ENCODE data around the gene TIGD3.

Gene TIGD3

DNA sequence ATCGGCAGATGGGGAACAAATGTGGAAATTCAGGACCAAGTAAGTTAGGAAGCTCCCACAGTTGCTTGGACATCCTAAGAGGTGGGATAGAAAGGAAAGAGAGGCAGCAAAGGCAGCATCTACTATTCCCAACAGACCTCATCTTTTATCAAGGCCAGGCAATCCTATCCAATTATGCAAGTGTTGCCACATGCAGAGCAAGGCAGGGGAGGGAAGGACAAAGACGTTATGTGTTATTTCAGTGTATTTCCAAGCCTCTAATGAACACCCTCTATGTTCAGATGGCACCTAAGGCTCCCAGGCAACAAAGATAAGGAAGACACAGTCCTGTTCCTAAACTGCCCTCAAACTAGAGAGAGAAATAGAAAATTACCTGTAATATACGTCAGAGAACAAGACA is 9.2 kb downstream of the TIGD3 start:
- H3K9me3 ChIP-seq (ENCODE audit: control insufficient read depth in 1 of 2, low read length in 2 of 2): no peaks in the 10 kb centered on the region
- H3K4me3 ChIP-seq (ENCODE audit: low read depth in 1 of 2, low read length in 2 of 2): no peak overlapping the region
- no peak overlapping the region for H3K9ac ChIP-seq (ENCODE audit: low read depth in 1 of 2, low read length in 2 of 2)
- H3K27me3 ChIP-seq (ENCODE audit: control insufficient read depth in 1 of 2, insufficient read depth in 2 of 2, low read length in 2 of 2): no peaks in the 10 kb centered on the region
- H3K36me3 ChIP-seq (ENCODE audit: control insufficient read depth in 1 of 2, insufficient read depth in 2 of 2, low read length in 2 of 2): no peaks in the 10 kb centered on the region
- H3K4me1 ChIP-seq (ENCODE audit: control insufficient read depth in 1 of 2, insufficient read depth in 2 of 2, low read length in 2 of 2): peaks cover 8 to 10% of the 10 kb centered on the region in 2 donors
- no peak overlapping the region for H3K27ac ChIP-seq (ENCODE audit: low read depth, low read length)

DNA sequence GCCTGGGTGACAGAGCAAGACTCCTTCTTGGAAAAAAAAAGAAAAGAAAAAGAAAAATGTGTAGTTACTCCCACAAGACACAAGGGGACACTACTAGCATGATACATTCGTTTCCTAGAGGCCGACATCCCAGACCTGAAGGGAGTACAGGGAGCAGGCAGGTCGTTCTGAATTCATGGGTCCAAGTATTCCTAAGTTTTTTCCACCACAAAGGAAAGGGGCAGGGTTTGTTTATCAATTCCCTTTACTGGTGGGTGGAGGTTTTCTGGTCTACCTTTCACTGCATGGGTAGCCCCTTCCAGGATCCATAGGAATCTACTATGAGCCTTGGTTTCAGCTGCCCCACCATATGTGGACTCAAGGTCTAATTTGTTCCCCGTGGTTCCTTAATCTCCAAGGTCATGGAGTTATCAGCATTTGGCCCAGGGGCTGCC is 11.8 kb downstream of the TIGD3 start:
- Histone ChIP-seq H3K27ac (ENCODE audit: low read depth, low read length) (peak overlapping the region; percentile 1), H3K9ac (ENCODE audit: low read depth in 1 of 2, low read length in 2 of 2) (peak overlapping the region; percentile 23 to 57), H3K27me3 (ENCODE audit: control insufficient read depth in 1 of 2, insufficient read depth in 2 of 2, low read length in 2 of 2) (no peaks in the 10 kb centered on the region)

DNA sequence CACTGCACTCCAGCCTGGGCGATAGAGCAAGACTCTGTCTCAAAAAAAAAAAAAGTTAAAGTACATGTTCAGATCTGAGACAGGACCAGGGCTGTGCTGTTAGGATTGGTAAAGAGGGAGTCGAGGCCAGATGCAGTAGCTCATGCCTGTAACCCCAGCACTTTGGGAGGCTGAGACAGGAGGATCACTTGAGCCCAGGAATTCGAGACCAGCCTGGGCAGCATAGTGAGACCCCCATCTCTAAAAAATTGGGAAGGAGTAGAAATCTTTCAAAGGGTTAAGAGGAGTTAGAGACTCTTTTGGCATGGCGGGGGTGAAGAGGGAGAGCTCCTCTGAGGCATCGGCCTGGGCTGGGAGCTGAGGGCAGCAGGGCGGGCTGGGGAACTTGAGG is 16.1 kb downstream of the TIGD3 start:
- Histone ChIP-seq H3K9ac (ENCODE audit: low read depth in 1 of 2, low read length in 2 of 2) (no peak overlapping the region), H3K27me3 (ENCODE audit: control insufficient read depth in 1 of 2, insufficient read depth in 2 of 2, low read length in 2 of 2) (no peaks in the 10 kb centered on the region), H3K4me1 (ENCODE audit: control insufficient read depth in 1 of 2, insufficient read depth in 2 of 2, low read length in 2 of 2) (peaks cover 19 to 20% of the 10 kb centered on the region in 2 donors), H3K36me3 (ENCODE audit: control insufficient read depth in 1 of 2, insufficient read depth in 2 of 2, low read length in 2 of 2) (no peaks in the 10 kb centered on the region), H3K27ac (ENCODE audit: low read depth, low read length) (no peak overlapping the region), H3K9me3 (ENCODE audit: control insufficient read depth in 1 of 2, low read length in 2 of 2) (no peaks in the 10 kb centered on the region), H3K4me3 (ENCODE audit: low read depth in 1 of 2, low read length in 2 of 2) (no peak overlapping the region)

More for the DNA sequence above, 11.8 kb downstream of the TIGD3 start:
- peaks cover 14 to 15% of the 10 kb centered on the region in 2 donors for H3K4me1 ChIP-seq (ENCODE audit: control insufficient read depth in 1 of 2, insufficient read depth in 2 of 2, low read length in 2 of 2)
- H3K36me3 ChIP-seq (ENCODE audit: control insufficient read depth in 1 of 2, insufficient read depth in 2 of 2, low read length in 2 of 2): no peaks in the 10 kb centered on the region
- H3K9me3 ChIP-seq (ENCODE audit: control insufficient read depth in 1 of 2, low read length in 2 of 2): no peaks in the 10 kb centered on the region
- H3K4me3 ChIP-seq (ENCODE audit: low read depth in 1 of 2, low read length in 2 of 2): peak overlapping the region; percentile 32 to 36

GRCh38 chr11:65373839-65374580 is 19.5 kb downstream of the TIGD3 start:
- Histone ChIP-seq H3K36me3 (ENCODE audit: control insufficient read depth in 1 of 2, insufficient read depth in 2 of 2, low read length in 2 of 2) (no peaks in the 10 kb centered on the region), H3K27ac (ENCODE audit: low read depth, low read length) (no peak overlapping the region), H3K27me3 (ENCODE audit: control insufficient read depth in 1 of 2, insufficient read depth in 2 of 2, low read length in 2 of 2) (no peaks in the 10 kb centered on the region), H3K9ac (ENCODE audit: low read depth in 1 of 2, low read length in 2 of 2) (no peak overlapping the region), H3K9me3 (ENCODE audit: control insufficient read depth in 1 of 2, low read length in 2 of 2) (no peaks in the 10 kb centered on the region), H3K4me1 (ENCODE audit: control insufficient read depth in 1 of 2, insufficient read depth in 2 of 2, low read length in 2 of 2) (peaks cover 20 to 24% of the 10 kb centered on the region in 2 donors), H3K4me3 (ENCODE audit: low read depth in 1 of 2, low read length in 2 of 2) (no peak overlapping the region)

- Histone ChIP-seq H3K9ac (ENCODE audit: low read depth in 1 of 2, low read length in 2 of 2) (no peak overlapping the region), H3K27ac (ENCODE audit: low read depth, low read length) (no peak overlapping the region), H3K27me3 (ENCODE audit: control insufficient read depth in 1 of 2, insufficient read depth in 2 of 2, low read length in 2 of 2) (no peaks in the 10 kb centered on the region), H3K4me1 (ENCODE audit: control insufficient read depth in 1 of 2, insufficient read depth in 2 of 2, low read length in 2 of 2) (peaks cover 30 to 33% of the 10 kb centered on the region in 2 donors), H3K36me3 (ENCODE audit: control insufficient read depth in 1 of 2, insufficient read depth in 2 of 2, low read length in 2 of 2) (no peaks in the 10 kb centered on the region), H3K9me3 (ENCODE audit: control insufficient read depth in 1 of 2, low read length in 2 of 2) (no peaks in the 10 kb centered on the region), H3K4me3 (ENCODE audit: low read depth in 1 of 2, low read length in 2 of 2) (no peak overlapping the region)
Measured at GRCh38 chr11:65375012-65375411, 20.5 kb downstream of the TIGD3 start.

DNA sequence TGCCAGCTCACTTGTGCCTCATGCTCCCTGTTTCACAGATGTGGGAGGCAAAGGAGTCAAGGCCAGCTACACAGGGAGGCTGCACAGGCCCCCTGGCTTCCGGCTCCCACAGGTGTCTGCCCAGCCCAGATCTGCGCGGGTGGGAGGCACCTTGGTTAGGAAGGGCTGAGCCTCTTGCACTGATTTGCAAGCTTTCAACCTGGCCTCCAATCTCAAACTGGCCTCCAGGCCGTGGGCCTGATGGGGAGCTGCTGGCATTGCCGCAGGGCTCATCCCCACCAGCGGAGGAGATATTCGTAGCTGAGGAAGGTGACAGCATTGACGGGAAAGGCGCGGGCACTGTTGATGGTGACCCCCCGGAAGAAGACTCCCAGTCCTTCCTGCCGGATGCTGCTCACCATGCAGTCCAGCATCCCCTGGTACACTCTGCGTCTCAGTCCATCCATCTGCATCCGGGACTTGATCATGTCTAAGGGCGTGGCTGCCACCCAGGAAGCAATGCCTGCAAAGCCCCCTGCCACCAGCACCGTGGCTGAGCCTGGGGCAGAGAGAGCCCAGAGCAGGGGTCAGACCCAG is 21.7 kb downstream of the TIGD3 start:
- H3K27me3 ChIP-seq (ENCODE audit: control insufficient read depth in 1 of 2, insufficient read depth in 2 of 2, low read length in 2 of 2): no peaks in the 10 kb centered on the region
- H3K4me1 ChIP-seq (ENCODE audit: control insufficient read depth in 1 of 2, insufficient read depth in 2 of 2, low read length in 2 of 2): peaks cover 36 to 45% of the 10 kb centered on the region in 2 donors
- no peak overlapping the region for H3K27ac ChIP-seq (ENCODE audit: low read depth, low read length)
- no peak overlapping the region for H3K9ac ChIP-seq (ENCODE audit: low read depth in 1 of 2, low read length in 2 of 2)
- no peaks in the 10 kb centered on the region for H3K36me3 ChIP-seq (ENCODE audit: control insufficient read depth in 1 of 2, insufficient read depth in 2 of 2, low read length in 2 of 2)
- no peaks in the 10 kb centered on the region for H3K9me3 ChIP-seq (ENCODE audit: control insufficient read depth in 1 of 2, low read length in 2 of 2)
- no peak overlapping the region for H3K4me3 ChIP-seq (ENCODE audit: low read depth in 1 of 2, low read length in 2 of 2)

GRCh38 chr11:65377036-65377435 is 22.5 kb downstream of the TIGD3 start:
- Histone ChIP-seq H3K9me3 (ENCODE audit: control insufficient read depth in 1 of 2, low read length in 2 of 2) (no peaks in the 10 kb centered on the region), H3K27ac (ENCODE audit: low read depth, low read length) (no peak overlapping the region), H3K9ac (ENCODE audit: low read depth in 1 of 2, low read length in 2 of 2) (no peak overlapping the region), H3K4me3 (ENCODE audit: low read depth in 1 of 2, low read length in 2 of 2) (no peak overlapping the region), H3K4me1 (ENCODE audit: control insufficient read depth in 1 of 2, insufficient read depth in 2 of 2, low read length in 2 of 2) (peaks cover 36 to 52% of the 10 kb centered on the region in 2 donors), H3K36me3 (ENCODE audit: control insufficient read depth in 1 of 2, insufficient read depth in 2 of 2, low read length in 2 of 2) (no peaks in the 10 kb centered on the region), H3K27me3 (ENCODE audit: control insufficient read depth in 1 of 2, insufficient read depth in 2 of 2, low read length in 2 of 2) (no peaks in the 10 kb centered on the region)

DNA sequence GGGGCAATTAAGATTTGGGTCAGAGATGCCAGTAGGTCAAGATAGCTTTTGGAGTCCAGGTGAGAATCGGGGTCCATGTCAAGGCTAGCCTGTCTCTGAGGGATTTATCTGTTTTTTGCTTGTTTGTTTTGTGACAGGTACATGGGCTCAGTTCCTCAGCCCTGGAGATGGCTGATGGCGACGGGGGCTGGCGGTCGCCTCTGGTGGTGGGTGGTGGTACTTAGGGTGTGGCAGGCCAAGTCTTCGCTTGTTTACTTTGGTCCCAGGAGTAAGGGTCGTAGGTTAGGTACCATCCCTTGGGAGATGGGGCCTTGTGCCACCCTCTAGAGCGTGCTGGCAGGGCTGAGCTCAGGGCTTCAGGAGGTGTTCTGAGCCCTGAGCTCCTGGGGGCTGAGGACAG is 23.2 kb downstream of the TIGD3 start:
- Histone ChIP-seq H3K9me3 (ENCODE audit: control insufficient read depth in 1 of 2, low read length in 2 of 2) (no peaks in the 10 kb centered on the region), H3K36me3 (ENCODE audit: control insufficient read depth in 1 of 2, insufficient read depth in 2 of 2, low read length in 2 of 2) (no peaks in the 10 kb centered on the region), H3K9ac (ENCODE audit: low read depth in 1 of 2, low read length in 2 of 2) (peak overlapping the region in 1 of 2 donors; percentile 25), H3K27ac (ENCODE audit: low read depth, low read length) (no peak overlapping the region), H3K27me3 (ENCODE audit: control insufficient read depth in 1 of 2, insufficient read depth in 2 of 2, low read length in 2 of 2) (no peaks in the 10 kb centered on the region), H3K4me3 (ENCODE audit: low read depth in 1 of 2, low read length in 2 of 2) (no peak overlapping the region), H3K4me1 (ENCODE audit: control insufficient read depth in 1 of 2, insufficient read depth in 2 of 2, low read length in 2 of 2) (peaks cover 40 to 58% of the 10 kb centered on the region in 2 donors)

GRCh38 chr11:65378208-65378927 is 23.8 kb downstream of the TIGD3 start:
- Histone ChIP-seq H3K4me3 (ENCODE audit: low read depth in 1 of 2, low read length in 2 of 2) (peak overlapping the region; percentile 2 to 25), H3K27ac (ENCODE audit: low read depth, low read length) (no peak overlapping the region), H3K9ac (ENCODE audit: low read depth in 1 of 2, low read length in 2 of 2) (peak overlapping the region; percentile 25 to 35), H3K36me3 (ENCODE audit: control insufficient read depth in 1 of 2, insufficient read depth in 2 of 2, low read length in 2 of 2) (no peaks in the 10 kb centered on the region), H3K4me1 (ENCODE audit: control insufficient read depth in 1 of 2, insufficient read depth in 2 of 2, low read length in 2 of 2) (peaks cover 46 to 63% of the 10 kb centered on the region in 2 donors), H3K27me3 (ENCODE audit: control insufficient read depth in 1 of 2, insufficient read depth in 2 of 2, low read length in 2 of 2) (no peaks in the 10 kb centered on the region), H3K9me3 (ENCODE audit: control insufficient read depth in 1 of 2, low read length in 2 of 2) (no peaks in the 10 kb centered on the region)

Measured in duodenal mucosa (tissue), 2 donors.